Measurements from ENCODE around the gene TTLL11.

DNA sequence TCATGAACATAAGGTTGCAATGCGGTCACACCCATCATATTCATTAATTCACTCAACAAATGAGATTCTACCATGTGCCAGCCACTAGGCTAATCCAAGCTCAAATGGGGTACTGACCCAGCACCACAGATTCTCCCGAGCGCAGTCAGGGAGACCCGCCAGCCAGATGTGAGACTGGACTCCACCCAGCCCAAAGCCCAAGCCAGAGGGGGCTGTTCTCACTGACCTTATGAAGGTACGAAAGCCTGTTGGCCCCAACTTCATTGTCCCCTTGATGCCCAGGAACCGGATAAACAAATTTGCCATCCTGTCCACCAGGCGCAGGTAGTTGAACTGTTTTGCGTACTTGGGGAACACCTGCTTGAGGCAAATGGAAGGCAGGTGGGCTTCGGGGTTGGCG lies 222.8 kb downstream of the TTLL11 start:
- TF ChIP-seq, protein P1, sequence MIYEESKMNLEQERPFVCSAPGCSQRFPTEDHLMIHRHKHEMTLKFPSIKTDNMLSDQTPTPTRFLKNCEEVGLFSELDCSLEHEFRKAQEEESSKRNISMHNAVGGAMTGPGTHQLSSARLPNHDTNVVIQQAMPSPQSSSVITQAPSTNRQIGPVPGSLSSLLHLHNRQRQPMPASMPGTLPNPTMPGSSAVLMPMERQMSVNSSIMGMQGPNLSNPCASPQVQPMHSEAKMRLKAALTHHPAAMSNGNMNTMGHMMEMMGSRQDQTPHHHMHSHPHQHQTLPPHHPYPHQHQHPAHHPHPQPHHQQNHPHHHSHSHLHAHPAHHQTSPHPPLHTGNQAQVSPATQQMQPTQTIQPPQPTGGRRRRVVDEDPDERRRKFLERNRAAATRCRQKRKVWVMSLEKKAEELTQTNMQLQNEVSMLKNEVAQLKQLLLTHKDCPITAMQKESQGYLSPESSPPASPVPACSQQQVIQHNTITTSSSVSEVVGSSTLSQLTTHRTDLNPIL (CRISPR knock-in tag; IDR thresholded peaks at IDR 0.05; ENCODE audit: low read depth) = no peak
- TF ChIP-seq ZFP3 (CRISPR knock-in tag; IDR thresholded peaks at IDR 0.05) (no peak), ZC3H10 (CRISPR knock-in tag; IDR thresholded peaks at IDR 0.05) (no peak), ZNF8 (CRISPR knock-in tag; IDR thresholded peaks at IDR 0.05) (no peak), TCF4 (CRISPR knock-in tag; IDR thresholded peaks at IDR 0.05; ENCODE audit: borderline replicate concordance) (no peak), TOX (CRISPR knock-in tag; IDR thresholded peaks at IDR 0.05; ENCODE audit: borderline replicate concordance) (no peak), ARNTL (CRISPR knock-in tag; IDR thresholded peaks at IDR 0.05; ENCODE audit: borderline replicate concordance, low read depth) (no peak), CSDC2 (CRISPR knock-in tag; IDR thresholded peaks at IDR 0.05) (no peak)
- TF ChIP-seq, protein P2, sequence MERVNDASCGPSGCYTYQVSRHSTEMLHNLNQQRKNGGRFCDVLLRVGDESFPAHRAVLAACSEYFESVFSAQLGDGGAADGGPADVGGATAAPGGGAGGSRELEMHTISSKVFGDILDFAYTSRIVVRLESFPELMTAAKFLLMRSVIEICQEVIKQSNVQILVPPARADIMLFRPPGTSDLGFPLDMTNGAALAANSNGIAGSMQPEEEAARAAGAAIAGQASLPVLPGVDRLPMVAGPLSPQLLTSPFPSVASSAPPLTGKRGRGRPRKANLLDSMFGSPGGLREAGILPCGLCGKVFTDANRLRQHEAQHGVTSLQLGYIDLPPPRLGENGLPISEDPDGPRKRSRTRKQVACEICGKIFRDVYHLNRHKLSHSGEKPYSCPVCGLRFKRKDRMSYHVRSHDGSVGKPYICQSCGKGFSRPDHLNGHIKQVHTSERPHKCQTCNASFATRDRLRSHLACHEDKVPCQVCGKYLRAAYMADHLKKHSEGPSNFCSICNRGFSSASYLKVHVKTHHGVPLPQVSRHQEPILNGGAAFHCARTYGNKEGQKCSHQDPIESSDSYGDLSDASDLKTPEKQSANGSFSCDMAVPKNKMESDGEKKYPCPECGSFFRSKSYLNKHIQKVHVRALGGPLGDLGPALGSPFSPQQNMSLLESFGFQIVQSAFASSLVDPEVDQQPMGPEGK (CRISPR knock-in tag; IDR thresholded peaks at IDR 0.05; ENCODE audit: borderline replicate concordance) = no peak

All from SK-N-SH treated with all-trans-retinoic acid at 6 μM for 48 hours (cell line).